DOHH2 (cell line): ENCODE results near the gene PEAK1.
A peak's percentile ranks its signal among the peaks of the same experiment; 100 is the strongest.

ENCODE experiments used
- H3F3A ChIP-seq: fragments of 200-600 bp; sonication (generic), shearing (Covaris generic); 2 replicates; pipeline ENCODE4 v1.6.0; 2016; ENCODE audit warnings: antibody characterized with exemption, mild to moderate bottlenecking; ENCODE audit not compliant: control insufficient read depth, insufficient read depth
- H3K27ac ChIP-seq: fragments of 200-600 bp; sonication (generic); 2 replicates; pipeline ENCODE4 v1.5.1; 2014; ENCODE audit warnings: low read depth, mild to moderate bottlenecking, low read length, moderate library complexity
- H3K27me3 ChIP-seq: fragments of 200-600 bp; sonication (generic); 2 replicates; pipeline ENCODE4 v1.6.1; 2014; ENCODE audit warnings: mild to moderate bottlenecking, low read length, mixed read lengths; ENCODE audit not compliant: control insufficient read depth
- H3K36me3 ChIP-seq: fragments of 200-600 bp; sonication (generic); 2 replicates; pipeline ENCODE4 v1.6.1; 2014; ENCODE audit warnings: mild to moderate bottlenecking, low read length, moderate library complexity, mixed read lengths; ENCODE audit not compliant: control insufficient read depth
- H3K4me1 ChIP-seq: fragments of 200-600 bp; sonication (generic); 2 replicates; pipeline ENCODE4 v1.6.1; 2014; ENCODE audit warnings: mild to moderate bottlenecking, low read length, mixed read lengths; ENCODE audit not compliant: control insufficient read depth
- H3K4me2 ChIP-seq: fragments of 200-600 bp; sonication (generic); 2 replicates; pipeline ENCODE4 v1.6.0; 2014; ENCODE audit warnings: mild to moderate bottlenecking, low read length, moderate library complexity
- H3K4me3 ChIP-seq: fragments of 200-600 bp; sonication (generic); 2 replicates; pipeline ENCODE4 v1.5.1; 2014; ENCODE audit warnings: mild to moderate bottlenecking, low read length, mixed read lengths
- H3K79me2 ChIP-seq: fragments of 200-600 bp; sonication (generic); 2 replicates; pipeline ENCODE4 v1.6.1; 2014; ENCODE audit warnings: mild to moderate bottlenecking, low read length, mixed read lengths; ENCODE audit not compliant: control insufficient read depth
- H3K9me2 ChIP-seq: fragments of 200-600 bp; sonication (generic); replicated peaks from 2 replicates; pipeline ENCODE4 v1.6.1; 2014; ENCODE audit warnings: mild to moderate bottlenecking, low read length, mixed read lengths; ENCODE audit not compliant: control insufficient read depth
- H3K9me3 ChIP-seq: fragments of 200-600 bp; sonication (generic); 2 replicates; pipeline ENCODE4 v1.6.1; 2014; ENCODE audit warnings: antibody characterized with exemption, low read length, mixed read lengths; ENCODE audit not compliant: control insufficient read depth, insufficient read depth
- H4K20me1 ChIP-seq: fragments of 200-600 bp; sonication (generic); 2 replicates; pipeline ENCODE4 v1.6.0; 2014; ENCODE audit warnings: low read depth, mild to moderate bottlenecking, antibody characterized with exemption, low read length, moderate library complexity; ENCODE audit not compliant: control insufficient read depth, insufficient read depth
- EZH2phosphoT487 ChIP-seq: fragments of 200-600 bp; sonication (generic); IDR thresholded peaks from 2 replicates; pipeline ENCODE4 v1.6.1; 2017; ENCODE audit warnings: borderline replicate concordance, mild to moderate bottlenecking, antibody characterized with exemption, low read length, moderate library complexity, mixed read lengths
- TF ChIP-seq, protein P1 (sequence below): fragments of 200-600 bp; sonication (generic); IDR thresholded peaks from one replicate; pipeline ENCODE4 v1.5.1; 2014; ENCODE audit warnings: antibody characterized with exemption, mild to moderate bottlenecking, low read depth, low read length; ENCODE audit not compliant: poor library complexity, severe bottlenecking

Gene PEAK1

DNA sequence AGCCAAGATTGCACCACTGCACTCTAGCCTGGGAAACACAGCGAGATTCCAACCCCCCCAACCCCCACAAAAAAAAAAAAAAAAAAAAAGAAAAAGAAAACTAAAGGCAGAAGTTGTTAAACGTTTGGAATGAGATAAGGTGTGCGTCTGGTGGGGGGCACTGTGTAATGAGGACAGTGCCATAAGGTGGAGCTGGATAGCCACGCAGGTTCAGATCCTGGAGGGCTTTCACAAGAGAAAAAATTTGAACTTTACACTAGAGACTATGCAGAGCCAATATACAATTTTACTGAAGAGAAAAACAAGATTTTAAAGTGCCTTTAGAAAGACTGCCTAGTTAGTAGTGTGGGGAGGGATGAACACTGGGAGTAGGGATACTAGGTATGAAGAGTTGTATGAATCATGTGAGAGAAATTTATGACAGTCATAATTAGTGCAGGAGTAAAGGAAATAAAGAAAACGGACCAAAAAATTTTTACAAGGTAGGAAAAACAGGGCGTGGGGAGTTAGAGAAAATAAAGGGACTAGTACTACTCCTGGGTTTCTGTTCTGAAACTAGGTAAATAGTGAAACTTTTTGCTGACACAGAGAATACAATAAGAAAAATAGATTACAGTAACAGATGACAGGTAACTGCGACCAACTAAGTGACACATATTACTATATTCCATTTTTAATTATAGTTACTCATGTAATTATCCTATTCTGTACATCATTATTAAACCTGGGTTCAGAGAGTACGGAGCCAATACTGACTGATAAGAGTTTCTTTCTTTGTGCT, 108.1 kb downstream of the PEAK1 start:
- Histone ChIP-seq H4K20me1 (no peaks in the 10 kb centered on the region), H3K4me3 (no peak overlapping the region), H3K9me3 (no peaks in the 10 kb centered on the region), H3F3A (no peaks in the 10 kb centered on the region), H3K4me2 (no peak overlapping the region), H3K36me3 (no peaks in the 10 kb centered on the region), H3K27ac (no peak overlapping the region), H3K79me2 (no peaks in the 10 kb centered on the region), H3K9me2 (no peaks in the 10 kb centered on the region), H3K27me3 (no peaks in the 10 kb centered on the region), H3K4me1 (peaks cover 9% of the 10 kb centered on the region)
- TF ChIP-seq EZH2phosphoT487, result no peak
- TF ChIP-seq, protein P1, sequence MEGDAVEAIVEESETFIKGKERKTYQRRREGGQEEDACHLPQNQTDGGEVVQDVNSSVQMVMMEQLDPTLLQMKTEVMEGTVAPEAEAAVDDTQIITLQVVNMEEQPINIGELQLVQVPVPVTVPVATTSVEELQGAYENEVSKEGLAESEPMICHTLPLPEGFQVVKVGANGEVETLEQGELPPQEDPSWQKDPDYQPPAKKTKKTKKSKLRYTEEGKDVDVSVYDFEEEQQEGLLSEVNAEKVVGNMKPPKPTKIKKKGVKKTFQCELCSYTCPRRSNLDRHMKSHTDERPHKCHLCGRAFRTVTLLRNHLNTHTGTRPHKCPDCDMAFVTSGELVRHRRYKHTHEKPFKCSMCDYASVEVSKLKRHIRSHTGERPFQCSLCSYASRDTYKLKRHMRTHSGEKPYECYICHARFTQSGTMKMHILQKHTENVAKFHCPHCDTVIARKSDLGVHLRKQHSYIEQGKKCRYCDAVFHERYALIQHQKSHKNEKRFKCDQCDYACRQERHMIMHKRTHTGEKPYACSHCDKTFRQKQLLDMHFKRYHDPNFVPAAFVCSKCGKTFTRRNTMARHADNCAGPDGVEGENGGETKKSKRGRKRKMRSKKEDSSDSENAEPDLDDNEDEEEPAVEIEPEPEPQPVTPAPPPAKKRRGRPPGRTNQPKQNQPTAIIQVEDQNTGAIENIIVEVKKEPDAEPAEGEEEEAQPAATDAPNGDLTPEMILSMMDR, result no peak

DNA sequence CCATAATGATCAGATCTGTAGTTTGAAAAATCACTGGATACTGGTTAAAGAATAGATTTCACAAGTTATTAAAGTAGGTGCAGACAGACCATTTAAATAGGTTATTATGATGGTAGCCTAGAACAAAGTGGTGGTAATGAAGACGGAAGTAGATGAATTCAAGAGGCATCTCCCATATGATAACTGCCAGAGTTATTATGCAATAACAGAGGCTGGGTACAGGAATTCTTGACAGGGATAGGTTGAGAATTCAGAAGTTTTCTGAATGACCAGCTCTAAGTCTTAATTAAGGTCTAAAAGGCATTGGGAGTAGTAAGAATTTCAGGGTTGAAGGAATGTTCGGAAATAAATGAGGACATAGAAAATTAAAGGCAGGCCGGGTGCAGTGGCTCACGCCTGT, 108.9 kb downstream of the PEAK1 start:
- H3K27me3 ChIP-seq, result no peaks in the 10 kb centered on the region
- no peaks in the 10 kb centered on the region for H3K36me3 ChIP-seq
- H3F3A ChIP-seq, result no peaks in the 10 kb centered on the region
- H4K20me1 ChIP-seq, result no peaks in the 10 kb centered on the region
- no peaks in the 10 kb centered on the region for H3K9me2 ChIP-seq
- TF ChIP-seq, protein P1, result no peak
- no peak for TF ChIP-seq EZH2phosphoT487
- no peaks in the 10 kb centered on the region for H3K79me2 ChIP-seq
- no peak overlapping the region for H3K27ac ChIP-seq
- no peak overlapping the region for H3K4me3 ChIP-seq
- H3K9me3 ChIP-seq, result no peaks in the 10 kb centered on the region
- no peak overlapping the region for H3K4me2 ChIP-seq
- H3K4me1 ChIP-seq, result peaks cover 9% of the 10 kb centered on the region

DNA sequence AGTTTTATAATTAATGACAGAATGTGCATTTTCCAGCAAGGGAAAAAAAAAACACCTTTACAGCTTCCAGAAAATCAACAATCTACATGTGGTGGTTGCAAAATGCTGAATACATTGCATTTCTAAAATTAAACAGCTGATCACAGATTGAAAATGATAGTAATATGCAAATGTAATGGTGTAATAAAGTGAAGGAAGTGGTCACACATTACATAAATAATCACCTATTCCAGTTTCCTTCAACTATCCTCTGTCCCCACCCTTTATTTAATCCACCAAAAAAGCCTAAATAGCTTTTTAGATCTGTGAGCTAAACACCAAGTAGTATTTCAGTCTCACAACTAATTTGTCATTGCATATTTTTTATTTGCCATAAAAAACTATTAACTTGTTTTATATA, 110.5 kb downstream of the PEAK1 start:
- no peaks in the 10 kb centered on the region for H3K27me3 ChIP-seq
- no peaks in the 10 kb centered on the region for H4K20me1 ChIP-seq
- no peak for TF ChIP-seq EZH2phosphoT487
- TF ChIP-seq, protein P1, result no peak
- H3K4me2 ChIP-seq, result peak overlapping the region; percentile 6; the same call in 1 of the 2 replicates
- no peaks in the 10 kb centered on the region for H3K36me3 ChIP-seq
- H3K4me1 ChIP-seq, result peaks cover 9% of the 10 kb centered on the region
- no peaks in the 10 kb centered on the region for H3K9me3 ChIP-seq
- H3K9me2 ChIP-seq, result no peaks in the 10 kb centered on the region
- no peaks in the 10 kb centered on the region for H3K79me2 ChIP-seq
- H3K27ac ChIP-seq, result no peak overlapping the region
- H3K4me3 ChIP-seq, result no peak overlapping the region
- H3F3A ChIP-seq, result no peaks in the 10 kb centered on the region
